ENCODE results near the gene ITGA1. TPM values are rescaled to one million over a fixed set of nuclear protein-coding genes. Genes with fewer than 3 reads are reported as not detected.

ITGA1 gene
- total and polyA plus RNA-seq, 2 of the 13 experiments (the other 11 are each of a cell fraction or from before 2014, with no cell fraction given), result 23.1 to 28.6 TPM

- TF ChIP-seq ZNF784 (CRISPR knock-in tag; IDR thresholded peaks at IDR 0.05; ENCODE audit: borderline replicate concordance) (no peak), ELF1 (CRISPR knock-in tag; IDR thresholded peaks at IDR 0.05) (no peak), ZFP62 (CRISPR knock-in tag; IDR thresholded peaks at IDR 0.05) (no peak), GLI4 (CRISPR knock-in tag; IDR thresholded peaks at IDR 0.05; ENCODE audit: borderline replicate concordance) (no peak), CCAR2 (optimal IDR thresholded peaks at IDR 0.05; ENCODE audit: low read depth, low read length) (no peak), PITX1 (CRISPR knock-in tag; IDR thresholded peaks at IDR 0.05) (no peak)
Measured at GRCh38 chr5:52740007-52740406, 47.7 kb upstream of the ITGA1 start (continued).

GRCh38 chr5:52743012-52743411 lies 44.7 kb upstream of the ITGA1 start:
- Histone ChIP-seq H3K36me3 (replicated peaks in 1 of 2; ENCODE audit: control insufficient read depth in 1 of 2, insufficient read depth in 2 of 2, low read length in 2 of 2) (no peaks in the 10 kb centered on the region), H4K20me1 (ENCODE audit: insufficient read depth, low read length) (no peaks in the 10 kb centered on the region), H3K4me3 (replicated peaks in 1 of 3; ENCODE audit: insufficient read depth in 1 of 3, low read depth in 2 of 3, low read length in 3 of 3) (no peak overlapping the region), H3K27me3 (ENCODE audit: control insufficient read depth in 1 of 2, insufficient read depth in 2 of 2, low read length in 2 of 2) (peaks cover 0 to 2% of the 10 kb centered on the region in 2 experiments; a peak in 1 of 5 replicates), H3K4me2 (ENCODE audit: low read depth, low read length) (no peak overlapping the region), H3K79me2 (ENCODE audit: insufficient read depth, low read length) (no peaks in the 10 kb centered on the region), H3K4me1 (ENCODE audit: insufficient read depth, low read length) (no peaks in the 10 kb centered on the region), H3K9ac (ENCODE audit: insufficient read depth, low read depth, low read length) (no peak overlapping the region), H3K9me3 (ENCODE audit: low read length) (no peaks in the 10 kb centered on the region), H2AFZ (ENCODE audit: low read length) (no peak overlapping the region), H3K27ac (ENCODE audit: extremely low read length, insufficient read depth, low read length) (no peak overlapping the region)
- no peak for DNase-seq (ENCODE audit: low spot score)
- in situ Hi-C loops (cut with HindIII; ENCODE audit: extremely low pct_ligation_motif_present, low pct_unique_long_range_greater_than_20kb) (no loop called here), intact Hi-C loops (cut with micrococcal nuclease; ENCODE audit: unreplicated experiment) (no loop called here)
- BruUV-seq (replicated peaks), result no TSS peak
- no peak for TF ChIP-seq YY1 (IDR thresholded peaks at IDR 0.05; ENCODE audit: insufficient read depth, insufficient replicate concordance, low read depth, low read length)
- no peak for TF ChIP-seq ZNF891 (CRISPR knock-in tag; IDR thresholded peaks at IDR 0.05)
- TF ChIP-seq NFE2 (CRISPR knock-in tag; IDR thresholded peaks at IDR 0.05), result no peak
- no peak for TF ChIP-seq ZNF569 (CRISPR knock-in tag; IDR thresholded peaks at IDR 0.05; ENCODE audit: borderline replicate concordance)
- TF ChIP-seq PHF21A (CRISPR knock-in tag; IDR thresholded peaks at IDR 0.05), result no peak
- no peak for TF ChIP-seq ZNF770 (CRISPR knock-in tag; IDR thresholded peaks at IDR 0.05)
- TF ChIP-seq AGO2 (optimal IDR thresholded peaks at IDR 0.05; ENCODE audit: low read depth, low read length), result no peak
- TF ChIP-seq SRSF4 (IDR thresholded peaks at IDR 0.05; ENCODE audit: low read depth, low read length, poor library complexity, severe bottlenecking), result no peak
- no peak for TF ChIP-seq RELA (CRISPR knock-in tag; IDR thresholded peaks at IDR 0.05)
- no peak for TF ChIP-seq ZNF335 (CRISPR knock-in tag; IDR thresholded peaks at IDR 0.05)
- TF ChIP-seq DBP (CRISPR knock-in tag; IDR thresholded peaks at IDR 0.05; ENCODE audit: not compliant biosample characterization), result no peak
- no peak for TF ChIP-seq IKZF1 (IDR thresholded peaks at IDR 0.05)
- TF ChIP-seq ZNF792 (CRISPR knock-in tag; IDR thresholded peaks at IDR 0.05), result no peak
- TF ChIP-seq TCF12 (IDR thresholded peaks at IDR 0.05), result no peak
- TF ChIP-seq TCF12 (CRISPR knock-in tag; IDR thresholded peaks at IDR 0.05), result no peak
- no peak for FAIRE-seq
- POLR2A ChIA-PET, result no interaction called here
- 0% methylated on average over 2 of the region's 2 CpGs for WGBS (ENCODE audit: low lambda C conversion rate)
- CTCF ChIA-PET (ENCODE audit: low intra/inter-chr PET ratio, low total read pairs), result no interaction called here
- no peak for ATAC-seq

All from HepG2 (cell line).